HG03571 (cell line): ENCODE results near the gene DDX54.
"Not testable (repeated sequence)": the region's sequence is repeated elsewhere in the genome, so short reads cannot be mapped to it uniquely, and the experiment has no call there.

ENCODE experiments used
- ATAC-seq: cut with Tn5 transposase; IDR thresholded peaks from one replicate; pipeline ENCODE4 v1.9.1; 2021; ENCODE audit not compliant: unreplicated experiment

Gene DDX54

DNA sequence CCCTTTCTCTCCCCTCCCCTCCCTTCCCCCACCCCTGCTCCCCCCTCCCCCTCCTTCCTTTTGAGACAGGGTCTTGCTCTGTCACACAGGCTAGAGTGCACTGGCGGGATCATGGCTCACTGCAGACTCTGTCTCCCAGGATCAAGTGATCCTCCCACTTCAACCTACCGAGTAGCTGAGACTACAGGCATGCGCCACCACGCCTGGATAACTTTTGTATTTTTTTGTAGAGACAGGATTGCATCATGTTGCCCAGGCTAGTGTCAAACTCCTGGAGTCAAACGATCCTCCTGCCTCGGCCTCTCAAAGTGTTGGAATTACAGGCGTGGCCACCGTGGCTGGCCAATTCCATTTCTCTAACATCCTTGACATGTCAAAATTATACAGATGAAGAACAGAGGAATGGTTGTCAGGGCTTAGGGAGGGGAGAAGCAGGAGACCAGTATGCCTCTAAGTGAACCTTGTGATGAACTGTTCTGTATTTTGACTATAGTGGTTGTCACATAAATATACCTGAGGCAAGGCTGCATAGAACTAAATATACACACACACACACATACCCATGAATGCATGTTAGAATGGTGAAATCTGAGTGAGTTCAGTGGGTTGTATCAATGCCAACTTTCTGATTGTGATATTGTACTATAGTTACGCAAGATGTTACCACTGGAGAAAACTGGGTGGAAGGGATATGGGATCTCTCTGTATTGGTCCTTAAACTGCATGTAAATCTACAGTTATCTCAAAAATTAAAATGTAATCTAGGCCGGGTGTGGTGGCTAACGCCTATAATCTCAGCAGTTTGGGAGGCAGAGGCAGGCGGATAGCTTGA lies 39.3 kb downstream of the DDX54 start:
- ATAC-seq, result no peak

DNA sequence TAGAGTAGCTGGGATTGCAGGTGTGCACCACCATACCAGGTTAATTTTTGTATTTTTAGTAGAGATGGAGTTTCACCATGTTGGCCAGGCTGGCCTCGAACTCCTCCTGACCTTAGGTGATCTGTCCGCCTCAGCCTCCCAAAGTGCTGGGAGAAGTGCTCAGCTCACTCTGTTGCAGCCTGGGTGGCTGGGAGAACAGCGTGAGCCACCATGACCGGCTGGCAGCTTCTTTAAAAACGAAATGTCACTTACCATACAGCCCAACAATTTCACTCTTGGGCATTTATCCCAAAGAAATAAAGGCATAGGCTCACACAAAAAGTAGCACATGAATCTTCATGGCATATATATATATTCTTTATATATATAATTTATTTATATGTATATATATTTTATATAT lies 40.5 kb downstream of the DDX54 start:
- ATAC-seq, result no peak

DNA sequence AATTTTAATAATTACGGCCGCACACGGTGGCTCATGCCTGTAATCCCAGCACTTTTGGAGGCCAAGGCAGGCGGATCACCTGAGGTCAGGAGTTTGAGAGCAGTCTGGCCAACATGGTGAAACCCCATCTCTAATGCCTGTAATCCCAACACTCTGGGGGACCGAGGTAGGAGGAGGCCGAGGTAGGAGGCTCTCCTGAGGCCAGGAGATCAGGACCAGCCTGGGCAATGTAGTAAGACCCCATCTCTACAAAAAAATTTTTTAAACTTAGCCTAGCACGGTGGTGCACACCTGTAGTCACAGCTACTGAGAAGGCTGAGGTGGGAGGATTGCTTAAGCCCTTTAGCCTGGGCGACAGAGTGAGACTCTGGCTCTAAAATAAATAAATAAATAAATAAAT lies 41.3 kb downstream of the DDX54 start:
- no peak for ATAC-seq

GRCh38 chr12:113142886-113143332 lies 42.4 kb downstream of the DDX54 start:
- ATAC-seq, result no peak

- ATAC-seq, result no peak
Measured at GRCh38 chr12:113142173-113142885, 42.9 kb downstream of the DDX54 start.

GRCh38 chr12:113141716-113142115 lies 43.6 kb downstream of the DDX54 start:
- ATAC-seq, result not testable (repeated sequence)

GRCh38 chr12:113140706-113141105 lies 44.6 kb downstream of the DDX54 start:
- no peak for ATAC-seq

- no peak for ATAC-seq
Measured at GRCh38 chr12:113138826-113139225, 46.5 kb downstream of the DDX54 start.

GRCh38 chr12:113137861-113138783 lies 47.2 kb downstream of the DDX54 start:
- ATAC-seq, result no peak

- no peak for ATAC-seq
Measured at GRCh38 chr12:113136990-113137511, 48.2 kb downstream of the DDX54 start.

GRCh38 chr12:113136128-113136989 lies 48.9 kb downstream of the DDX54 start:
- ATAC-seq, result no peak

DNA sequence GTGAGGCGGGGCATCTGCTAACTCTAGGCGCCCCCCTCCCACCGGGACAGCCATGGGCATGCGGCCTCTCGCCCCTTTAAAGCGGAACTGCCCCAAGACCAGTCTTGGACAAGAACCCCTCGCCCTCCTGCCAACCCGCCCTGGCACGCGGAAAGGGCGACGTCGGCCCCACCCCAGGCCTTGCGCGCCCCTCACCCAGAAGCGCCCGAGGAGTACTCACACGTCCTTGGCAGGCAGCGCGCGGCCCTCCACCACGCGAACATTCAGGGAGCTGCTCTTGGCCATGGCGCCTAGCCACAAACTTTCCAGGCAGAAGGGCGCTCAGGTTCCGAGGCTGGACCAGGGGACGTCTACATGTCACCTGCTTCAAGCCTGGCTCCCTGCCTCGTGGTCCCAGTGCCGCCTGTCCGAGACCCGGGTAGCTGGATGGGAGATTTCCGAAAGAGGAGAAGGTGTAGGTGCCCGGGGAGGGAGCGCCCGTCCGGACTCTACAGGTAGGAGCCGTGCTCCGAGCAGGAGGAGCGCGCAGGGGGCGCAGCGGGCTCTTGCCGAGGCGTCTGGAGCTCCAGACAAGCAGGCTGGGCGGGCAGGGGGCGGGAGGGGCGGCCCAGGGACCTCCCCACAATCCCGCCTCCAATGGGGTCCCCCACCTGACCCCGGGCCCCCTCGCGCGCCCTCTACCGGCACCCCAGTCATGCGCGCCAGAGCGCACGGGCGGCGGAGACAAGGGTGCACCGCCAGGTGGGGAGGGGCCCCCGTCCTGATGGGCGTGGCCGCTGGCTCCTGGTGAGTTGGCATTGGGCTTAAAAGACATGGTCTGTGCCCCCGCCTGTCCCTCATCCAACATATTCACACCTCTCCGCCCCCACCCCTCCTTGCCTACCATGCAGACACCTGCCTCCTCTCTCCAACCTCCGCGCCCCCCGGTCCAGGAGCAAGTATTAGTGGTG lies 49.8 kb downstream of the DDX54 start, which contains the start of gene RASAL1:
RASAL1 (minus strand) TSS at position 584 of the 950 bp plus-strand sequence; CDS start at position 285, 299 bp downstream.
- no peak for ATAC-seq

DNA sequence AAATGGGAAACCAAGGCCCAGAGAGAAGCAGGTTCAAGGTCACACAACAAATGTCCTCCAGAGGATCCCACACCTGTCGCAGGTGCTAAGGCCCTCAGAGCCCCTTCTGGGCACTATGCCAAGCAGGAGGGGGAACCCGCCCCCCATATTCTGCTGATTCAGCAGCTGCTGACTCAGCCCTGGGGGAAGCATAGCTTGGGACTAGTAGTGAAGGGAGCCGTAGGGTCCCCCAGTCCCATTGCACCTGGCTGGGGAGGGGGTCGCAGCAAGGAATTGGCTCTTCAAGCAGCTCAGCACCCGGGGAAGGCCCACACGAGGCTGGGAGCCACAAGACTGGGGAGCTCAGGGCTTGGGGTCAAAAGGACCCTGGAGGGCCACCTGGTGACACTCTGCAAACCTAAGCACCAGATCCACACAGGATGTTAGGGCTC lies 50.7 kb downstream of the DDX54 start:
- ATAC-seq, result no peak

GRCh38 chr12:113134071-113134470 lies 51.2 kb downstream of the DDX54 start:
- no peak for ATAC-seq

DNA sequence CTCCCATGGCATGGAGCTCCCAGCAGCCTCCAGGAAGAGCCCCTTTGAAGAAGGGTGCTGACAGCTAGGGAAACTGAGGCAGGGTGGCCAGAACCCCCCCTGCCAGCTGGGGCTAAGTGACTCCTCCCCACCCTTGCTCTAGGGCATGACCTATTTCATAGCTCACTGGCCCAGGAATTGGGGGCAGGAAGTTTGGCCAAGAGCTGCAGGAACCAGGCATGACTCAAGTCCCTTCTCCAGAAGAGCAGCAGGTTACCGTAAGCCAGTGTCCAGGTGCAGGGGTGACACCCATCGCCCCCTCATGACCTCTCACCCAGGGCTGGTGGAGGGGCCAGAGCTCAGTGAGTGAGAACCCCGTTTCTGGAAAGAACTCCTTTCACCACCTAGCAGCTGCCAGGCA lies 51.6 kb downstream of the DDX54 start:
- ATAC-seq, result no peak

DNA sequence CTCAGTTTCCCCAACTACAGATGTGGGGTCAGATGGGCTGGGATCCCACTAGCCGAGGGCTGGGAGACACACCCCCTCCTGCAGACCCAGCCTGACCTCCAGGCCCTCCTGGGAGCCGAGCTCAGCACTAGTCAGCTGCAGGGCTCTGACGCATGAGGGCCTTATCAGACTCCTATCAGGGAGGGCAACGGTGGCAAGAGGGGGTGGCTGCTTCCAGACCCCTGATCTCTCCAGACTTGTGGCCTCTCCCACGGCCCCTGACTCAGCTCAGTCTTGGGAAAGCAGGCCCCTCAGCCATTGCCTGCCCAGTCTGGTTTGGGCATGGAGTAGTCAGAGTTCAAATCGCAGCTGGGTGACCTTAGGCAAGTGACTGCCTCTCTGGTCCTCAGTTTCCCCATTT lies 52.2 kb downstream of the DDX54 start:
- ATAC-seq, result no peak

DNA sequence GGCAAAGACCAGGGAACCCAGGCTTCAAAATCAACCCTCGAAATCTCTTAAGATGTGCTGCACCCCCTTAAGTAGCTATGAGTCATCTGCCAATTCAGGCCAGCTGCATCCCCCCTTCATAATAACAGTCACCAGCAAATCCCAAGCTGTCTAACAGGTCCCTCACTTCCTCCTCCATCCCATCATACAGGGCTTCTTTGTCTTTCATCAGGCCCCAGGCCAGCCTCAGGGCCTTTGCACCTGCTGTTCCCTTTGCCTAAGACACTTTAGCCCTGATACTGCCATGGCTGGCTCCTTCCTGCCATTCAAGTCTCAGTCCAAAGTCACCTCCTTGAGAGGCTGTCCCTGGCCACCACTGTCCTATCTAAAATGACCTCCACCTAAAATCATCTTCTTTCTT lies 53.7 kb downstream of the DDX54 start:
- no peak for ATAC-seq

- ATAC-seq, result no peak
Measured at GRCh38 chr12:113130457-113131135, 54.7 kb downstream of the DDX54 start.
